Measurements from ENCODE around the gene HCAR1.
"Not testable (repeated sequence)": the region's sequence is repeated elsewhere in the genome, so short reads cannot be mapped to it uniquely, and the experiment has no call there.

DNA sequence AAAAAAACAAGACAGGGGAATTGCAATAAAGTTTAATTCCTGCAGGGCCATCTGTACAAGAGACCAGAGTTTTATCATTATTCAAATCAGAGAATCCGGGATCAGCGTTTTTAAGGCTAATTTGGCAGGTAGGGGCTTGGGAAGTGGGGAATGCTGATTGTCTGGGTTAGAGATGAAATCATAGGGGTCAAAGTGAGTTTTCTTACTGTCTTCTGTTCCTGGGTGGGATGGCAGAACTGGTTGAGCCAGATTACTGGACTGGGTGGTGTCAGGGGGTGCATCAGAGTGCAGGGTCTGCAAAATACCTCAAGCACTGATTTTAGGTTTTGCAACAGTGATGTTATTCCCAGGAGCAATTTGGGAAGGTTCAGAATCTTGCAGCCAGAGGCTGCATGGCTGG lies 20.3 kb downstream of the HCAR1 start:
- not testable (repeated sequence) for TF ChIP-seq CTCF (optimal IDR thresholded peaks at IDR 0.05 in 1 of 3, IDR thresholded peaks at IDR 0.05 in 1 of 3, conservative IDR thresholded peaks at IDR 0.05 in 1 of 3; ENCODE audit: extremely low read depth in 1 of 3, insufficient read depth in 2 of 3, low read length in 3 of 3); EZH2 (IDR thresholded peaks at IDR 0.05; ENCODE audit: low read length)
